ENCODE measurements around the gene BIRC5. TPM values are rescaled to one million over a fixed set of nuclear protein-coding genes. Genes with fewer than 3 reads are reported as not detected.

BIRC5 gene
- total and polyA plus RNA-seq, 8 donors: 0.12 to 1.7 (median 0.77) TPM; not detected in 1

DNA sequence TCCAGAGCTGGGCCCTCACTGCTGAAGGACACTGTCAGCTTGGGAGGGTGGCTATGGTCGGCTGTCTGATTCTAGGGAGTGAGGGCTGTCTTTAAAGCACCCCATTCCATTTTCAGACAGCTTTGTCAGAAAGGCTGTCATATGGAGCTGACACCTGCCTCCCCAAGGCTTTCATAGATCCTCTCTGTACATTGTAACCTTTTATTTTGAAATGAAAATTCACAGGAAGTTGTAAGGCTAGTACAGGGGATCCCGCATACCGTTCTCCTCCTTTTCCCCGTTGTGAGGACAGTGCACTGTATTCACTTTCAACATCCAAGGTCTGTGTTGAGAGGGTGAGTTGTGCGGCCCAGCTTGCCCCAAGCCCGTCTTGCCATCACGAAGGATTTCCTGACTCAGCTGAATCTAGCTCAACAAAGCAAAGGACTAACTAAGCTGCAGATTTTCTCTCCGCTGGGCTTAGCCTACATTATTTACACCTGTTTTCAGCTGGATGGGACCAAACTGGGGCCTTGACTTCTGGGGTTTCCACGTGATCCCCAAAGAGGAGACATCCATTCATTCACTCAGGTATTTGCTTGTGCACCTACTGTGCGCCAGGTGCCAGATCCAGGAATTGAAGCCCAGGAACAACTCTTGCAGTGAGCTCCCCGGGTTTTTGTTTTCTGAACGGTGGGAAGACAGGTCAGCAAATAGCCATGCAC is 12.2 kb downstream of the BIRC5 start:
- FAIRE-seq (no peak), ATAC-seq (no peak)

DNA sequence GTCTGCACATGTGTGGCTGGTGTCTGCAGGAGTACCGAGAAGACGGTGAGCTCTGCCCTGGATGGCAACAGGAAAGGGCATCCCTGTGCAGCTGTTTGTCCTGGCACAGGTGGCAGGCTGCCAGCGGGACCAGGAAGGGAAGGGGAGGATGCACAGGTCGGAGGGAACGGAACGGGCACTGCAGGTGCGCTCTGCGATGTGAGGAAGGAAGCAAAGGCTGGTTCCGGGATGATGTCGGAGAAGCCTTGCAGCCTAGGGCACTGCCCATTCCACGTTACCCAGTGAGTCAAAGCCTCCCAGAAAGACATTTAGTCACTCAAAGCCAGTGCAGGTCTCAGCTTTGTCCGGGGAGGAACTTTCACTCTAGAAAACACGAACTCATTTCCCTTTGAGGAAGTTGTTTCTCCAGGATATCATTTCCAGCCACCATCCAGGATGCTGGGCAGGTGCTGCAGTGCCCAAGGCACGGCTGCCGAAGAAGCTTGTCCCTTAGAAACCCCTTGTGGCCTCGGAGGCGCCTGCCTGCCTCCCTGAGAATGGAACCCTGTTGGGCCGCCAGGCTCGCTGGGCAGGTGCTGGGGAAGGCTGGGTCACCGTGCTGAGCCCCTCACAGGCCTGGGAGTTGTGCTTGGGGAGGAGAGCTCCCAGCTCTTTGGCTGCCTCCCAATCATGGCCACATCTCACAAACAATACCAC is 12.9 kb downstream of the BIRC5 start:
- WGBS, 2 donors: 71% methylated on average over 20 of the region's 20 CpGs
- H3K4me3 ChIP-seq: no peak overlapping the region
- ATAC-seq (peak in 1 of 4 donors; percentile 39), FAIRE-seq (no peak), DNase-seq (peak in 1 of 6 donors; percentile 33)
- no peaks in the 10 kb centered on the region for H3K9me3 ChIP-seq
- TF ChIP-seq, protein P1, sequence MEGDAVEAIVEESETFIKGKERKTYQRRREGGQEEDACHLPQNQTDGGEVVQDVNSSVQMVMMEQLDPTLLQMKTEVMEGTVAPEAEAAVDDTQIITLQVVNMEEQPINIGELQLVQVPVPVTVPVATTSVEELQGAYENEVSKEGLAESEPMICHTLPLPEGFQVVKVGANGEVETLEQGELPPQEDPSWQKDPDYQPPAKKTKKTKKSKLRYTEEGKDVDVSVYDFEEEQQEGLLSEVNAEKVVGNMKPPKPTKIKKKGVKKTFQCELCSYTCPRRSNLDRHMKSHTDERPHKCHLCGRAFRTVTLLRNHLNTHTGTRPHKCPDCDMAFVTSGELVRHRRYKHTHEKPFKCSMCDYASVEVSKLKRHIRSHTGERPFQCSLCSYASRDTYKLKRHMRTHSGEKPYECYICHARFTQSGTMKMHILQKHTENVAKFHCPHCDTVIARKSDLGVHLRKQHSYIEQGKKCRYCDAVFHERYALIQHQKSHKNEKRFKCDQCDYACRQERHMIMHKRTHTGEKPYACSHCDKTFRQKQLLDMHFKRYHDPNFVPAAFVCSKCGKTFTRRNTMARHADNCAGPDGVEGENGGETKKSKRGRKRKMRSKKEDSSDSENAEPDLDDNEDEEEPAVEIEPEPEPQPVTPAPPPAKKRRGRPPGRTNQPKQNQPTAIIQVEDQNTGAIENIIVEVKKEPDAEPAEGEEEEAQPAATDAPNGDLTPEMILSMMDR (IDR thresholded peaks at IDR 0.05): no peak
- no peaks in the 10 kb centered on the region for H3K4me1 ChIP-seq
- H3K27ac ChIP-seq: no peak overlapping the region
- peaks cover 0 to 11% (median 0%) of the 10 kb centered on the region in 4 donors for H3K27me3 ChIP-seq
- intact Hi-C loops (cut with DNase I): no loop called here
- H3K36me3 ChIP-seq: no peaks in the 10 kb centered on the region

More for the DNA sequence above, 12.2 kb downstream of the BIRC5 start:
- DNase-seq: no peak
- Histone ChIP-seq H3K27ac (no peak overlapping the region), H3K4me1 (no peaks in the 10 kb centered on the region), H3K27me3 (peaks cover 0 to 8% (median 0%) of the 10 kb centered on the region in 4 donors), H3K36me3 (no peaks in the 10 kb centered on the region), H3K4me3 (no peak overlapping the region), H3K9me3 (no peaks in the 10 kb centered on the region)
- WGBS, 2 donors: 78 to 79% methylated on average over 12 of the region's 12 CpGs
- TF ChIP-seq, protein P1 (IDR thresholded peaks at IDR 0.05): no peak
- intact Hi-C loops (cut with DNase I): no loop called here

DNA sequence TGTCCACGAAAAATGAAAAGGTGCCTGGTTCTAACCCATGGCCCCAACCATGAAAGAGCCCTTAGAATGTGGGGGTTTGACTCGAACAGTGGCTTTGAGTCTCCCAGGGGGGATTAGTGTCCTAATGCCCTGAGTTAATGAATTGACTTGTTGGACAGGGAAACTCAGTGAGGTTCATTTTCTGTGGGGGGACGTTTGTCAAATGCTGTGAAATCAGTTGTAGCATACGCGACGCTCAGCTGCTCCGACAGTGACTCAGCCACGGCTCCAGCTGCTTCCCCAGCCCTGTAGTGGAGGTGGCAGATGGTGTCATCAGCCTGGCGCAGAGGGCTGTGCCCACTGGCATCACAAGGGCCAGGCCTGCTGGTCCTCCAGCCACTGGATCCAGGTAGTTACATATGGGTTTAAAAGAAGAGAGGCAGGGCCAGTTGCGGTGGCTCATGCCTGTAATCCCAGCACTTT is 13.4 kb downstream of the BIRC5 start:
- intact Hi-C loops (cut with DNase I): no loop called here
- Histone ChIP-seq H3K27ac (no peak overlapping the region), H3K36me3 (no peaks in the 10 kb centered on the region), H3K9me3 (no peaks in the 10 kb centered on the region), H3K4me1 (no peaks in the 10 kb centered on the region), H3K4me3 (no peak overlapping the region), H3K27me3 (peaks cover 0 to 16% (median 0%) of the 10 kb centered on the region in 4 donors)
- 75 to 77% methylated on average over 10 of the region's 10 CpGs for WGBS, 2 donors
- ATAC-seq: no peak
- no peak for FAIRE-seq
- no peak for DNase-seq
- TF ChIP-seq, protein P1 (IDR thresholded peaks at IDR 0.05): no peak

DNA sequence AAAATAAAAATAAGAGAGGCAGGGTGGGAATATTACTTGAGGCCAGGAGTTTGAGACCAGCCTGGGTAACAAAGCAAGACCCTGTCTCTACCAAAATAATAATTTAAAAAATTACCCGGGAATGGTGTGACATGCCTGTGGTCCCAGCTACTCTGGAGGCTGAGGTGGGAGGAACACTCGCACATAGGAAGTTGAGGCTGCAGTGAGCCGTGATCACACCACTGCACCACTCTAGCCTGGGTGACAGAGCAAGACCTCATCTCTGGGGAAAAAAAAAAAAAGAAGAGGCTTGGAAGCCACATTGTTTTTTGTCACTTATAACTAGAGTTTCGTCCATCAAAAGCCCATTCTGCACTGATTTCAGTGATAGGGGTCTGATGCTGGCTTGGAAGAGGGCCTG is 14.1 kb downstream of the BIRC5 start:
- WGBS, 2 donors: 68 to 76% methylated on average over 4 of the region's 4 CpGs
- TF ChIP-seq, protein P1 (IDR thresholded peaks at IDR 0.05): no peak
- peaks cover 0 to 19% (median 0%) of the 10 kb centered on the region in 4 donors for H3K27me3 ChIP-seq
- FAIRE-seq (no peak), ATAC-seq (no peak), DNase-seq (no peak)
- H3K36me3 ChIP-seq: no peaks in the 10 kb centered on the region
- no peak overlapping the region for H3K4me3 ChIP-seq
- intact Hi-C loops (cut with DNase I): no loop called here
- H3K9me3 ChIP-seq: no peaks in the 10 kb centered on the region
- H3K27ac ChIP-seq: no peak overlapping the region
- H3K4me1 ChIP-seq: no peaks in the 10 kb centered on the region
